HG03439 (cell line): ENCODE measurements around the gene EVPLL.
"Not testable (repeated sequence)": the region's sequence is repeated elsewhere in the genome, so short reads cannot be mapped to it uniquely, and the experiment has no call there.

ENCODE experiments used
- ATAC-seq: cut with Tn5 transposase; IDR thresholded peaks from one replicate; pipeline ENCODE4 v1.9.1; 2021; ENCODE audit warnings: mild to moderate bottlenecking, moderate library complexity; ENCODE audit not compliant: unreplicated experiment

The EVPLL gene

DNA sequence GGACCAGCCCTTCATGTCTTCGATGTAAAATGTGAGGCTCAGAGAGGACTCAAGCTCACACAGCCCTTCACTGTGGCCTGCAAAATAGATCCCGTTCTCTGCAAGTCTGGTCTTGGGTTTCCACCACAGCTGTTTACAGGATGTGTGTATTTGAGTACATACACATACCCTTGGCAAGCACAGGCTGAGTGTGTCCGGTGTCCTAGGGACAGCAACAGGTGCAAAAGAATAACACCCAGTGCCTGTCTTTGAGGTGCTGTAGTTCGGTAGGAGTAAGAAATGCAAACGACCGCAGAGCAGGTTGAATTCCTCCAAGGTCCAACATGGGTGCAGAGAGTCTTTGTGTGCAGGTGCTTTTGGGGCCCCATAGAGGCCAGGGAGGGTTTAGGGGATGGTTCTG lies 44.9 kb downstream of the EVPLL start:
- ATAC-seq = not testable (repeated sequence)

DNA sequence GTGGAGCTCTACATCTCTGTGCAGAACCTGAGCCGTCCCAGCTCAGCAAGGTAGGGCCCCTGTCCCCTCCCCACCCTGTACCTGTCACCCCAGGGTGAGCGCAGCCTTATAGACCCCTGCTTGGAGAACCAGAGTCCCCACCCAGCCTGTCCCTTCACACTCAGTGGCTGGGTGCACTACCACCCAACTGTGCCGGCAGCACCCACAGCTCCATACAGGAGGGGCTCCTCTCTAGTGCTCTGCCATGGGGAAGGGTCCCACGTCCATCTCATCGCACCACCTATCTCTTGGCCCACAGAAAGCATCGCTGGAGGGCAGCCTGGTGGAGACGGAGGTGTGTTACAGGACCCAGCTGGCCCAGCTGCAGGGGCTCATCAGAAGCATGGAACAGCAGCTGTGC lies 45.4 kb downstream of the EVPLL start:
- ATAC-seq = not testable (repeated sequence)

GRCh38 chr17:18425593-18425992 lies 48.0 kb downstream of the EVPLL start:
- ATAC-seq = not testable (repeated sequence)

GRCh38 chr17:18426639-18427038 lies 49.1 kb downstream of the EVPLL start:
- ATAC-seq = not testable (repeated sequence)

DNA sequence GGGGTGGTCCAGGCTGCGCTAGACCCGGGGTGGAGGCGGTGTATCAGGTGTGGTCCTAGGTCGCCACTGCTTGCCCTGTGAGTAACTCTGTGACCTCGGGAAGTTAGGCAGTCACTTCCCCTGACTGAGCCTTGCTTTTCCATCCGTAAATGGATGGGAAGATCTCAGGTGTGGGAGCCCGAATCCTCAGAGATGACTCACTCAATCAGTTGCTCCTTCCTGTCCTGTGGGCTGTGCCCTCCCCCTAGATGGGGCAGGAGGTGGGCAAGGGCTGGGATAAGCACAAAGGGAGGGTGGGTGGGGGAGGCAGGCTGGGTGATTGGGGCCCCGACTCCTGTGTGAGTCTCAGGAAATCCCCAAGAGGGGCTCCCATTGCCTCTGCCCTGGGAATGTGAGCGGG lies 54.6 kb downstream of the EVPLL start:
- ATAC-seq = not testable (repeated sequence)
